ELR (cell line): ENCODE data around the gene CLDN24.
A peak's percentile ranks its signal among the peaks of the same experiment; 100 is the strongest.

Experiments used
- DNase-seq: peaks from one replicate; pipeline ENCODE4 v3.0.0-alpha.2; 2015; ENCODE audit warnings: low read depth

CLDN24 gene

DNA sequence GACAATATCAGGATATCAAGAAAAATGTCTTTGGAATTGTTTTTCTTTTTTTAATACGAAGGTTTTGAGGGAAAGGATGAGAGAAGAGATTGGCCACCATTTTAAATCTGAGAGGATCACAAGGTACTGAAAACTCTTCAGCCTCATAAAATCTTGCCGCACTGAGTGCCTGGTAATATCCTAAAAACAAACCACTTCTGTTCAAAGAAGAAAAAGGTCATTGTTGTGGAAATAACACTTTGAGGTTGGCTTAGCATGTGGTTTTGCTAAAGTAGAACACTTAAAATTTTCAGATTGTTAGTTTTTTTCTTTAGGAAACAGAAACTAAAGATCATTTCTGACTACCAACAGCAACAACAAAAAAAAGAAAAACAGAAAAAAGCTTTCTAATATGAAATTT lies 1.1 kb downstream of the CLDN24 start:
- no peak for DNase-seq

- DNase-seq: no peak
Observed at GRCh38 chr4:183320211-183321059, 1.8 kb downstream of the CLDN24 start, which contains the start of gene CLDN22. CLDN22 (minus strand) TSS chr4:183320276; CDS start chr4:183320218, 58 bp downstream.

- no peak for DNase-seq
Observed at GRCh38 chr4:183318656-183319055, 3.6 kb downstream of the CLDN24 start.

GRCh38 chr4:183314806-183315205 lies 7.4 kb downstream of the CLDN24 start:
- no peak for DNase-seq

- DNase-seq: no peak
Observed at GRCh38 chr4:183314336-183314735, 7.9 kb downstream of the CLDN24 start.

- DNase-seq: no peak
Observed at GRCh38 chr4:183312841-183313240, 9.4 kb downstream of the CLDN24 start.

DNA sequence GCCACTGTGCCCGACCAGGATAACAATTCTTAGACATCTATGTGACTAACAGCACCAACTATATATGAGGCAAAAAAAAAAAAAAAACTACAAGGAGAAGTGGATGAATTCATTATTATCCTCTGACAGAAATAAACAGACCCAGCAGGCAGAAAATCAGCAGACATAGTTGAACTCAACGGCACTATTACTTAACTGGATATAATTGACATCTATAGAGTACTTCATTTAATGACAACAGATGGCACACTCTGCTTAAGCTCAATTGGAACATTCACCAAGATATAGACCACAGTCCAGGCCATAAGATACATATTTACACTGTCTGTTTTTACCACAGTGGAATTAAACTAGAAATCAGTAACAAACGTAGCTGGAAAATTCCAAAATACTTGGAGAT lies 15.4 kb downstream of the CLDN24 start:
- DNase-seq: no peak

- no peak for DNase-seq
Observed at GRCh38 chr4:183304538-183304937, 17.7 kb downstream of the CLDN24 start.

- no peak for DNase-seq
Observed at GRCh38 chr4:183304067-183304466, 18.2 kb downstream of the CLDN24 start.

DNA sequence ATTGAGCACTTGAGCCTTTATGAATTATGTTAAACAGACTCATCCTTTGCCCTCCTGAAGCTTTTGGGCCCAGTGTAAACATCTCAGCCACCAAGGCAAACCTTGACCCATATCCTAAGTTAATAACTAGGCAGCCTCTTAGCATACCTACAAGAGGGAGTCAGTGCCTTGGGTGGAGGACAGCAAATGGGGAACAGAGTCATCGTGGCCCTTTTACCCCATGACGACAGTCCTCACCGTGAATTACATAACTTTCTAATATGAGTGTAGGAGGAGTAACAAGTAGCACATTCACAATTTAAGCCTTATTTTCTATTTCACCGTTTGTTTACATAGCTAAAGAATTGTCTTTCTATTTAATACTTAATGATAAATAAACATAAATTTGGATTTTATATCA lies 18.9 kb downstream of the CLDN24 start:
- no peak for DNase-seq

DNA sequence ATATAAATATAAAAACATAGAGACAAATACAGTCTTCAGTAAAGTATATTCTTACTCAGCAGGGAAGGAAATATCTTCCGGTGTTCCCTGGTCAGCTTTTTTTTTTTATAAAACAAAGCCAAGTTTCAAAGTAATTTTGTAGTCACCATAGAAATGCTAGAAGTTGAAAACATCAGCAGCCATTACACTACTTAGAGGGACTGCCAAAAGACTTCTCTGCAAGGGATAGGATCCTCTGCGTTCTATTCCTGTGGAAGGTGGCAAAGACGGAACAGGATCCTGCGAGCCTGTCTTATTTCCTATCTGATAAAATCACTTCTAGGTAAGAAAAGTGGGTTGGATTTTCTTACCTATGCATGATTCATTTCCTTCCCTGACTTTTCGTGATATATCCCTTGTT lies 21.6 kb downstream of the CLDN24 start:
- DNase-seq: no peak

GRCh38 chr4:183300070-183300469 lies 22.2 kb downstream of the CLDN24 start:
- DNase-seq: peak; percentile 6

GRCh38 chr4:183299464-183299863 lies 22.8 kb downstream of the CLDN24 start:
- DNase-seq: no peak

DNA sequence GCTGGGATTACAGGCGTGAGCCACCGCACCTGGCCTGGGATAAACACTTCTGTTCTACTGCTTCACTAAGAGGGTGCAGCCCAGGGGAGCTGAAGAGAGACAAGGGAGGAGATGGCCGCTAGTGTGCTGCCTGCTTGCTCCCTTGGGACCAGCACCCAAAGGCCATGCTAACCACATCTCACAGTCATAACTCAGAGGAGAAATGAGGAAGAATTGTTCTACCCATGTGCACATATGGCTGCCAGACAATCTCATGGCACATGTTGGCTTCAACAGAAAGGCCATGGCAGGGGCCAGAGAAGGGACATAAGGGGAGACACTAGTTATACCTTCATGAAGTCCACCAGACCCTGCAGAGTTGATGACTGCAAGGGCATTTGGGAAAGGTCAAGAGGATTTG lies 24.6 kb downstream of the CLDN24 start:
- no peak for DNase-seq

DNA sequence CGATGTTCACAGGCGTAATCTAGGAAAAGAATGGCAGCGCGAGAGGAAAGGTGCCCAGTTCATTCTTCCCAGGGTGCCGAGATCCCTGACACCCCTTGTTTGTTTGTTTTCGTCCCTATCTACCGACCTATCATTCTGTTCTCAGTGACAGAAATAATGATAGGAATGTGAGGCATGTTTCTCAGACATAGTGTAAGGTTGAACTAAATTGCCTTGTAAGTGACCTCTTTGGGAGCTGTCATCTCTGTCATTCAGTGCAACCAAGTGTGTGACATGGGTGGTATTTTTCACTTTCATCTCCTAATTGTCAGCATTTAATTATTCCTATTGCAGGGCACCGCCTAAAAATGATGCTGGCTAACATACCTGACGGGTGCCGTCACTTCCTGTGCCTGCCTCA lies 26.5 kb downstream of the CLDN24 start:
- no peak for DNase-seq

DNA sequence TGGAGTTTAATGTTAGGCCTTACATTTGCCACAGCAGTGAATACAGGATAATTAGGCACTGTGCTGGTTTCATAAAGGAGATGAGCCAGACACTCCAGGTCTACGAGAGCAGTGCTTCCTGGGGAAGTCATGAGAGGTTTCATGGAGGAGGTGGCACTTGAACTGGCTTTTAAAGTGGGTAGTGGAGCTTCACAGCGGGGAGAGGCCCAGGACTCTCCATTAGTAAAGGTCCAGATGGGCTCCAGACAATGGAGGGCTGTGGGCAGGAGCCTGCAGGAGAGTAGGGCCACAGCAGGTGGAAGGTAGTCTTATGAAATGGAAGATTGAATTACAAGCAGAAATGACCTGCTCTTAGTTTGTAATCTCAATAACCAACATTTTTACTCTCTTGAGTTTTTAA lies 31.2 kb downstream of the CLDN24 start:
- no peak for DNase-seq

- peak; percentile 40 for DNase-seq
Observed at GRCh38 chr4:183289688-183290087, 32.5 kb downstream of the CLDN24 start.

GRCh38 chr4:183288955-183289354 lies 33.3 kb downstream of the CLDN24 start:
- no peak for DNase-seq

GRCh38 chr4:183287677-183288076 lies 34.5 kb downstream of the CLDN24 start:
- DNase-seq: no peak

DNA sequence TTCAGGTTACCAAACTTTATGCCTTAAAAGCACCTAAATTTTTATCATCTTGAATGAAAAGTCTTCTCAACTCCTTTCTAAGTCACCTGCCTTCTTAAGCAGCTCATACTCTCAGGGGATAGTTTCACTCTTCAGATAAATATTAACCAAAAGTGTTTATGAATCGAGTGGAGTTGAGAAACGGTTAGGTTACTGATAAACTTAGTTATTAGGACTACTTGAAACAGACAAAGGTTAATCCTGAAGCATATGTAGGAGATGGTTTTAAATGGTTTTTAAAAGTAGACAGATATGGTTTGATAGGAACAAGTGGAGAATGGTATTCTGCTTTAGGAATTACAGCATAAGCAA lies 34.9 kb downstream of the CLDN24 start:
- DNase-seq: no peak

GRCh38 chr4:183286590-183287308 lies 35.5 kb downstream of the CLDN24 start:
- DNase-seq: no peak

- DNase-seq: no peak
Observed at GRCh38 chr4:183285886-183286285, 36.3 kb downstream of the CLDN24 start.

GRCh38 chr4:183284965-183285364 lies 37.3 kb downstream of the CLDN24 start:
- DNase-seq: peak; percentile 30
